Mesenchymal stem cell (in vitro differentiated cells and primary cell): Measurements from ENCODE around the gene SCUBE1.
A peak's percentile ranks its signal among the peaks of the same experiment; 100 is the strongest.

ENCODE experiments used
- DNase-seq: peaks from one replicate; pipeline ENCODE4 v3.0.0-alpha.2; 2013
- H2AFZ ChIP-seq: one replicate; pipeline ENCODE4 v1.6.1; 2013; ENCODE audit warnings: low read depth, mild to moderate bottlenecking, control low read depth, inconsistent platforms, low read length, moderate library complexity
- H2AK5ac ChIP-seq: 2 replicates; pipeline ENCODE4 v1.6.1; 2013; ENCODE audit warnings: low read length, moderate library complexity, mild to moderate bottlenecking, inconsistent platforms; ENCODE audit not compliant: severe bottlenecking
- H2BK120ac ChIP-seq: one replicate; pipeline ENCODE4 v1.6.1; 2013; ENCODE audit warnings: low read depth, mild to moderate bottlenecking, inconsistent platforms, low read length, moderate library complexity
- H2BK12ac ChIP-seq, 2 experiments: one replicate each; pipeline ENCODE4 v1.6.1; 2013; ENCODE audit warnings: inconsistent platforms in 2 of 2, low read length in 2 of 2, mild to moderate bottlenecking in 2 of 2, moderate library complexity in 2 of 2, control low read depth in 1 of 2
- H2BK15ac ChIP-seq: one replicate; pipeline ENCODE4 v1.6.1; 2013; ENCODE audit warnings: mild to moderate bottlenecking, low read depth, inconsistent platforms; ENCODE audit not compliant: poor library complexity, severe bottlenecking
- H2BK5ac ChIP-seq: 2 replicates; pipeline ENCODE4 v1.6.1; 2013; ENCODE audit warnings: low read depth, mild to moderate bottlenecking, low read length, control low read depth, inconsistent platforms; ENCODE audit not compliant: poor library complexity, severe bottlenecking
- H3K14ac ChIP-seq, 2 experiments: one replicate each; pipeline ENCODE4 v1.6.1; 2013; ENCODE audit warnings: inconsistent platforms in 2 of 2, low read length in 2 of 2, control low read depth in 1 of 2, mild to moderate bottlenecking in 1 of 2, moderate library complexity in 1 of 2
- H3K18ac ChIP-seq, 2 experiments: one replicate each; pipeline ENCODE4 v1.6.1; 2013; ENCODE audit warnings: inconsistent platforms in 2 of 2, low read length in 2 of 2, control low read depth in 1 of 2, low read depth in 1 of 2, mild to moderate bottlenecking in 1 of 2
- H3K23ac ChIP-seq, 2 experiments: one replicate each; pipeline ENCODE4 v1.6.1; 2013; ENCODE audit warnings: inconsistent platforms in 2 of 2, low read length in 2 of 2, mild to moderate bottlenecking in 2 of 2, moderate library complexity in 2 of 2, control low read depth in 1 of 2
- H3K27ac ChIP-seq: 2 replicates; pipeline ENCODE4 v1.5.1; 2013; ENCODE audit warnings: mild to moderate bottlenecking, moderate library complexity, low read length, control low read depth, inconsistent platforms; ENCODE audit not compliant: poor library complexity, severe bottlenecking
- H3K27me3 ChIP-seq, 2 experiments: 2 replicates each; pipeline versions ENCODE4 v1.6.1 to v1.7.0; 2013; ENCODE audit warnings: low read length in 2 of 2, mild to moderate bottlenecking in 2 of 2, moderate library complexity in 2 of 2, control low read depth in 1 of 2, inconsistent platforms in 1 of 2; ENCODE audit not compliant: control insufficient read depth in 1 of 2, insufficient read depth in 1 of 2
- H3K36me3 ChIP-seq, 2 experiments: 2 replicates each; pipeline versions ENCODE4 v1.6.1 to v1.7.0; 2013; ENCODE audit warnings: low read length in 2 of 2, control low read depth in 1 of 2, inconsistent platforms in 1 of 2, low read depth in 1 of 2, mild to moderate bottlenecking in 1 of 2; ENCODE audit not compliant: insufficient read depth in 2 of 2, control insufficient read depth in 1 of 2
- H3K4ac ChIP-seq, 2 experiments: one replicate each; pipeline ENCODE4 v1.6.1; 2013; ENCODE audit warnings: inconsistent platforms in 2 of 2, low read length in 2 of 2, mild to moderate bottlenecking in 2 of 2, moderate library complexity in 2 of 2, control low read depth in 1 of 2, low read depth in 1 of 2
- H3K4me1 ChIP-seq: 2 replicates; pipeline ENCODE4 v1.6.1; 2013; ENCODE audit warnings: low read depth, low read length, control low read depth; ENCODE audit not compliant: control insufficient read depth, insufficient read depth
- H3K4me2 ChIP-seq: 2 replicates; pipeline ENCODE4 v1.6.1; 2013; ENCODE audit warnings: low read length, mild to moderate bottlenecking, inconsistent platforms; ENCODE audit not compliant: poor library complexity, severe bottlenecking
- H3K4me3 ChIP-seq, 2 experiments: 2 replicates each; pipeline versions ENCODE4 v1.5.1 to v1.7.0; 2013; ENCODE audit warnings: low read length in 2 of 2, mild to moderate bottlenecking in 2 of 2, control low read depth in 1 of 2, low read depth in 1 of 2; ENCODE audit not compliant: insufficient read depth in 1 of 2
- H3K79me1 ChIP-seq: replicated peaks from 2 replicates; pipeline ENCODE4 v1.6.1; 2013; ENCODE audit warnings: mild to moderate bottlenecking, control low read depth, low read length, inconsistent platforms; ENCODE audit not compliant: poor library complexity, severe bottlenecking
- H3K9ac ChIP-seq: 2 replicates; pipeline ENCODE4 v1.7.0; 2013; ENCODE audit warnings: mild to moderate bottlenecking, low read length, moderate library complexity
- H3K9me3 ChIP-seq: 2 replicates; pipeline ENCODE4 v1.7.0; 2013; ENCODE audit warnings: mild to moderate bottlenecking, low read length; ENCODE audit not compliant: control insufficient read depth
- H4K8ac ChIP-seq: one replicate; pipeline ENCODE4 v1.6.1; 2013; ENCODE audit warnings: inconsistent platforms, mild to moderate bottlenecking, low read length, moderate library complexity
- H4K91ac ChIP-seq: one replicate; pipeline ENCODE4 v1.6.1; 2013; ENCODE audit warnings: mild to moderate bottlenecking, low read length, inconsistent platforms
- WGBS: methylation state at CpG from one replicate; pipeline ENCODE4 v1.1.7; 2013; ENCODE audit warnings: mixed read lengths; 5-methylcytosine and 5-hydroxymethylcytosine counted together

Gene SCUBE1

DNA sequence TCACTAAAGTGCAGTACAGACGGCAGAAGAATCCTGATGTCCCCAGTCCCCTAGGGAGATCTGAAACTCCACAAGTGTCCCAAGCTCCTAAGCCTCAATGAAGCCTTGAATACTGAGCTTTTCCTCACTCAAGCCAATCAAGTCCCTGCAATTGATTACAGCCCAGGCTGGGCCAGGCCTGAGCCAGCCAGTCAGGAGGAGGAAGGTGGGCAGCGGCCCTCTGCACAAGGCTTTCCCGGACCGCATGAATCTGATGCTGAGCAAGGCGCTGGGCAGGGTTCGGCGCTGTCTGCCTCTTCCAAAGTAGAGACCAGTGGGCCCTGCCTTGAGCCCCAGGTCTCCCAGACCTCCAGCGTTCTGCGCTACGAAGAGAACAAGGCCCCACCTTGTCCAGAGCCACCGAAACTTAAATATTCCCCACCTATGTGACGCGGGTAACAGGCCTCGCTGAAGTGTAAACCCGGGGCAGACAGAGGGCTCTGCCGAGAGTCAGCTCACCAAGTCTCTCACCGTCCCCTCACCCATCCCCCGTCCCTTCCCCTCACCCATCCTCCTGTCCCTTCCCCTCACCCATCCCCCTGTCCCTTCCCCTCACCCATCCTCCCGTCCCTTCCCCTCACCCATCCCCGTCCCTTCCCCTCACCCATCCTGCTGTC is 63.2 kb downstream of the SCUBE1 start:
- no peak overlapping the region for H3K18ac ChIP-seq
- H4K91ac ChIP-seq = no peak overlapping the region
- H4K8ac ChIP-seq = no peak overlapping the region
- H2AK5ac ChIP-seq = no peak overlapping the region
- no peak overlapping the region for H2BK15ac ChIP-seq
- no peak overlapping the region for H2AFZ ChIP-seq
- H3K27me3 ChIP-seq = peaks cover 26 to 70% of the 10 kb centered on the region in 2 experiments
- no peak overlapping the region for H2BK120ac ChIP-seq
- peaks cover 13% of the 10 kb centered on the region for H3K4me1 ChIP-seq
- no peak for DNase-seq
- no peak overlapping the region for H3K23ac ChIP-seq
- H3K36me3 ChIP-seq = no peaks in the 10 kb centered on the region
- H3K27ac ChIP-seq = no peak overlapping the region
- H3K14ac ChIP-seq = no peak overlapping the region
- no peaks in the 10 kb centered on the region for H3K9me3 ChIP-seq
- no peaks in the 10 kb centered on the region for H3K79me1 ChIP-seq
- no peak overlapping the region for H3K9ac ChIP-seq
- no peak overlapping the region for H3K4me2 ChIP-seq
- no peak overlapping the region for H3K4ac ChIP-seq
- 58% methylated on average over 20 of the region's 20 CpGs for WGBS
- no peak overlapping the region for H3K4me3 ChIP-seq
- no peak overlapping the region for H2BK5ac ChIP-seq
- no peak overlapping the region for H2BK12ac ChIP-seq

DNA sequence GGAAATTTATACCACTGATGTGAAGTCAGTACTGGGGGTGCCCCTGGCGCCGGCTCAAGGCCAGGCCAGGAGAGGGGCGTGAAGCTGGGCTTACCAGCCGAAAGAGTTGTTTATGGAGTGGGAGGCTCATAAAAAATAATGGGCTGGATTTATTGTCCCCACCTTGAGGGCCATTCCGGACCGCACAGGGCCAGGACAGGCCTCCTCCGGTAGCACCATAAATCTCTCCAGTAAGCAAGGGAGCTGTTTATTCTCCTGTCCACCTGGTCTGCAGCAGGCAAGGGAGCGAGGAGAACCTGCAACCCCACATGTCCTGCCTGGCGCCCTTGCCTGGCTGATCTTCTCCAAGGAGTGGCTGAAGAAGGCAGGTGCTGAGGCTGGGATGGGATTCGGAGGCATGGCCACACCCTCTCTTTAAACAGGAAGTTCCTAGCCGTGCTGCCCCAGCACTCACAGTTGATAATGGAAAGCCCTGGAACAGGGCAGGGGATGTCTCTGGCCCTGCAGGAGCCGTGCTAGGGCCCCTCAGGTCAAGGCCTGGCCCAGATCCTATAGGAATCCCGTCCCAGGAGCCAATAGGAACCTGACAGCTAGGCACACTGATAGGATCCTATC is 65.1 kb downstream of the SCUBE1 start:
- Histone ChIP-seq H3K14ac (peak overlapping the region in 1 of 2 experiments; percentile 13), H2BK15ac (no peak overlapping the region), H4K8ac (no peak overlapping the region), H2BK5ac (no peak overlapping the region), H3K9me3 (no peaks in the 10 kb centered on the region), H3K9ac (no peak overlapping the region), H3K23ac (peak overlapping the region in 1 of 2 experiments; percentile 54), H3K79me1 (no peaks in the 10 kb centered on the region), H2AK5ac (no peak overlapping the region), H3K27me3 (peaks cover 19 to 61% of the 10 kb centered on the region in 2 experiments), H3K27ac (no peak overlapping the region), H3K36me3 (no peaks in the 10 kb centered on the region), H4K91ac (no peak overlapping the region), H3K4me2 (no peak overlapping the region), H2AFZ (no peak overlapping the region), H3K4ac (no peak overlapping the region), H2BK12ac (no peak overlapping the region), H2BK120ac (no peak overlapping the region), H3K4me1 (peaks cover 13% of the 10 kb centered on the region), H3K18ac (no peak overlapping the region), H3K4me3 (no peak overlapping the region)
- DNase-seq = no peak
- WGBS = 50% methylated on average over 13 of the region's 13 CpGs

DNA sequence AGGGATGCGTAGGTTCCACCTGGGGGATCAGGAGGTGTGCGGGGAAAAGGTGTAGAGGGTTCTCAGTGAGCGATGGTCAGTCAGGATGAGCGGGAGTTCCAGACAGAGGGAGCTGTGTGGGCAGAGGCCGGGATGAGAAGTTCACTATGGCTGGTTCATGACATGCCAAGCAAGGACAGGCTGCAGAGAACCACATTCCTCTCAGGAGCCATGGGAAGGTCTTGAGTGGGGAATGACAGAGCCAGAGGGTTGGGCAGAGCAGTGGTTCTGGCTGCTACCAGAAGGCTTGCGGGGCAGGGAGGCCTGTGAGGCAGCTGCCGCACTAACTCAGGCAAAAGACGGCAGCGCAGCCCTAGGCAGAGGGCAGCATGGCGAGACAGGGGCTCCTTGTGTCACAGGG is 66.1 kb downstream of the SCUBE1 start:
- Histone ChIP-seq H2AFZ (no peak overlapping the region), H2BK120ac (no peak overlapping the region), H3K4me3 (no peak overlapping the region), H3K4ac (no peak overlapping the region), H4K8ac (no peak overlapping the region), H3K27me3 (peaks cover 26 to 64% of the 10 kb centered on the region in 2 experiments), H3K9ac (no peak overlapping the region), H3K27ac (no peak overlapping the region), H3K14ac (peak overlapping the region in 1 of 2 experiments; percentile 73), H2AK5ac (no peak overlapping the region), H3K79me1 (no peaks in the 10 kb centered on the region), H3K4me1 (peaks cover 13% of the 10 kb centered on the region), H4K91ac (no peak overlapping the region), H2BK5ac (no peak overlapping the region), H3K4me2 (no peak overlapping the region), H3K36me3 (no peaks in the 10 kb centered on the region), H3K23ac (no peak overlapping the region), H2BK15ac (no peak overlapping the region), H2BK12ac (no peak overlapping the region), H3K18ac (no peak overlapping the region), H3K9me3 (no peaks in the 10 kb centered on the region)
- WGBS = over 99% methylated on average over 10 of the region's 10 CpGs
- no peak for DNase-seq

DNA sequence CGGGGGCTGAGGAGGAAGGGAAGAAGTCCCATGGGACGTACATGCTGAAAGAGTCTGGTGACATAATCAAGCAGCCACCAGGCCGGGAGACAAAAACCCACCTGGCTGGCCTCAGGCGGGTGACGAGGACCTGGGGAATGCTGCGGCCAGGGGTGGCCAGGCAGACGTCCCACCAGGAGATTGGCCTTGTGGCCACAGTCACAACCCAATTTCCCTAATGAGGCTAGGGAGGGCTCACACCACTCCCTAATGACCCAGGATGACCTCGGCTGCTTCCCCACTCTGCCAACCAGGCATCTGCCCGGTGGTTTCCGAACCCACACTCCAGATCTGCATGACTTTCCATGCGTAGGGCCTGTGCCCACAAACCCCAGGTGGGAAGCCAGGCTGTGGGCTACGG is 66.9 kb downstream of the SCUBE1 start:
- Histone ChIP-seq H3K18ac (peak overlapping the region in 1 of 2 experiments; percentile 6), H3K79me1 (no peaks in the 10 kb centered on the region), H2BK5ac (no peak overlapping the region), H3K9me3 (no peaks in the 10 kb centered on the region), H4K91ac (no peak overlapping the region), H3K4me2 (no peak overlapping the region), H3K14ac (no peak overlapping the region), H4K8ac (no peak overlapping the region), H3K23ac (no peak overlapping the region), H3K4me1 (peaks cover 13% of the 10 kb centered on the region), H3K4me3 (no peak overlapping the region), H2BK120ac (no peak overlapping the region), H2BK12ac (no peak overlapping the region), H3K4ac (no peak overlapping the region), H3K9ac (no peak overlapping the region), H3K27ac (no peak overlapping the region), H3K36me3 (no peaks in the 10 kb centered on the region), H2AK5ac (no peak overlapping the region), H3K27me3 (peaks cover 25 to 64% of the 10 kb centered on the region in 2 experiments), H2AFZ (no peak overlapping the region), H2BK15ac (peak overlapping the region; percentile 17)
- no peak for DNase-seq
- WGBS = 91% methylated on average over 12 of the region's 12 CpGs
